ENCODE data around the gene CDK15. TPM values are rescaled to one million over a fixed set of nuclear protein-coding genes. Genes with fewer than 3 reads are reported as not detected.

The CDK15 gene
- total and polyA plus RNA-seq, 3 experiments from 2014 or later, result not detected

DNA sequence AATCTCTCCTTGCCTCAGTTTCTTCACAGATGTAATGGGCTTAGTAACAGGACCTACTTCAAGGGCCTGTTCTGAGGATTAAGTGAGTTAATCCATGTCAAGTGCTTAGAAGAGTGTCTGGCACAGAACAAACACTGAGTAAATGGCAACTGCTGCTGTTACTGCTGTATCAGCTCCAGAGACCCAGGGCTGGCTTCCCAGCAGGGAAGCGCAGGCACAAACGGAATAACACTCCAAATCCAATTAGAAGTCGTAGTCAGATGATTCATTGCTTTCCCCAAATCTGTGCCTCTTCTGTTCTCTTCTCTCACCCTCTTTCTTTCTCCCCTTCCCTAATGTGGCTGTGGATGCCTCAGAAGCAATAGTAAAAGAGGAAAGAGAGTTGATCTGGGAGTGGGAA lies 126.2 kb downstream of the CDK15 start:
- Histone ChIP-seq H3K4me1 (ENCODE audit: insufficient read depth, low read length) (no peaks in the 10 kb centered on the region), H3K27me3 (ENCODE audit: insufficient read depth, low read length, poor library complexity, severe bottlenecking) (no peaks in the 10 kb centered on the region), H3K27ac (ENCODE audit: low read depth, low read length) (no peak overlapping the region), H3K36me3 (ENCODE audit: insufficient read depth, low read length) (no peaks in the 10 kb centered on the region), H3K4me3 (ENCODE audit: low read length) (no peak overlapping the region), H3K9me3 (ENCODE audit: low read length) (no peaks in the 10 kb centered on the region)
- Mint-ChIP-seq H3K4me1 (no peaks in the 10 kb centered on the region), H3K9me3 (peaks cover 0 to 2% (median 0%) of the 10 kb centered on the region in 5 donors), H3K4me3 (no peak overlapping the region), H3K27me3 (peaks cover 4 to 37% of the 10 kb centered on the region in 2 donors), H3K36me3 (peaks cover 0 to 2% (median 0%) of the 10 kb centered on the region in 3 donors), H3K27ac (no peak overlapping the region)
- POLR2A ChIA-PET, result no interaction called here
- DNase-seq, result no peak
- CTCF ChIA-PET, result no interaction called here

GRCh38 chr2:201933792-201934237 lies 127.5 kb downstream of the CDK15 start:
- H3K36me3 Mint-ChIP-seq, result peaks cover 0 to 2% (median 0%) of the 10 kb centered on the region in 3 donors
- H3K27ac Mint-ChIP-seq, result no peak overlapping the region
- Histone ChIP-seq H3K27ac (ENCODE audit: low read depth, low read length) (no peak overlapping the region), H3K27me3 (ENCODE audit: insufficient read depth, low read length, poor library complexity, severe bottlenecking) (no peaks in the 10 kb centered on the region), H3K4me3 (ENCODE audit: low read length) (no peak overlapping the region), H3K4me1 (ENCODE audit: insufficient read depth, low read length) (no peaks in the 10 kb centered on the region), H3K36me3 (ENCODE audit: insufficient read depth, low read length) (no peaks in the 10 kb centered on the region), H3K9me3 (ENCODE audit: low read length) (no peaks in the 10 kb centered on the region)
- ChIA-PET POLR2A (no interaction called here), CTCF (no interaction called here)
- H3K4me1 Mint-ChIP-seq, result no peaks in the 10 kb centered on the region
- peaks cover 4 to 47% of the 10 kb centered on the region in 2 donors for H3K27me3 Mint-ChIP-seq
- H3K9me3 Mint-ChIP-seq, result peaks cover 0 to 2% (median 0%) of the 10 kb centered on the region in 5 donors
- no peak for DNase-seq
- no peak overlapping the region for H3K4me3 Mint-ChIP-seq

DNA sequence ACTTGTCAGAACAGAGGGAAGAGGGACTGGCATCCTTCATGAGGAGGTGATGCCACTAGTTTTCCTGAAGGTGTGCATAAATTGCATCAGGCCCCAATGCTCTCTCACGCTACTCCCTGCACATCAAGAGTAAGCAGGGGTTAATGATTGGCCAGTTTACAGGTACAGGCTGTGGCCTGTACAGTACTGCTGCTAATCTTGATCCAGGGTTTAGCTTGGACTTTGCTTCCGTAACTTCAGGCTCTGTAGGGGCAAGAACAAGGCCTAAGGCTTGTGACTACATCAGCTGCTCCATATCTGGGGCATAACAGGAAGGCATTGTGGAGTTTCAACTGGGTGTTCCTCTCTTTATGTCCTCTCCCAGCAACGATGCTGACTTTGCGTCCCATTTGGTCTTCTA lies 130.5 kb downstream of the CDK15 start:
- Mint-ChIP-seq H3K27me3 (peaks cover 3 to 54% of the 10 kb centered on the region in 2 donors), H3K4me1 (no peaks in the 10 kb centered on the region), H3K4me3 (no peak overlapping the region), H3K27ac (no peak overlapping the region), H3K36me3 (no peaks in the 10 kb centered on the region), H3K9me3 (peaks cover 0 to 2% (median 0%) of the 10 kb centered on the region in 5 donors)
- no peaks in the 10 kb centered on the region for H3K9me3 ChIP-seq (ENCODE audit: low read length)
- no peaks in the 10 kb centered on the region for H3K27me3 ChIP-seq (ENCODE audit: insufficient read depth, low read length, poor library complexity, severe bottlenecking)
- H3K4me1 ChIP-seq (ENCODE audit: insufficient read depth, low read length), result no peaks in the 10 kb centered on the region
- ChIA-PET CTCF (no interaction called here), POLR2A (no interaction called here)
- no peak for DNase-seq
- no peak overlapping the region for H3K4me3 ChIP-seq (ENCODE audit: low read length)
- H3K27ac ChIP-seq (ENCODE audit: low read depth, low read length), result no peak overlapping the region
- no peaks in the 10 kb centered on the region for H3K36me3 ChIP-seq (ENCODE audit: insufficient read depth, low read length)

- Mint-ChIP-seq H3K4me1 (no peaks in the 10 kb centered on the region), H3K9me3 (peaks cover 0 to 2% (median 0%) of the 10 kb centered on the region in 5 donors), H3K4me3 (no peak overlapping the region), H3K27me3 (peaks cover 2 to 54% of the 10 kb centered on the region in 2 donors), H3K36me3 (no peaks in the 10 kb centered on the region), H3K27ac (no peak overlapping the region)
- Histone ChIP-seq H3K4me3 (ENCODE audit: low read length) (no peak overlapping the region), H3K27me3 (ENCODE audit: insufficient read depth, low read length, poor library complexity, severe bottlenecking) (no peaks in the 10 kb centered on the region), H3K4me1 (ENCODE audit: insufficient read depth, low read length) (no peaks in the 10 kb centered on the region), H3K36me3 (ENCODE audit: insufficient read depth, low read length) (no peaks in the 10 kb centered on the region), H3K27ac (ENCODE audit: low read depth, low read length) (no peak overlapping the region), H3K9me3 (ENCODE audit: low read length) (no peaks in the 10 kb centered on the region)
- ChIA-PET POLR2A (interaction anchor here (0.7 kb wide), 1 partner anchor 20 kb away, joined by 4 read pairs; no protein-coding TSS in a partner anchor), CTCF (no interaction called here)
- no peak for DNase-seq
These were observed 131.0 kb downstream of the CDK15 start for GRCh38 chr2:201937343-201937742.

GRCh38 chr2:201938156-201938775 lies 131.9 kb downstream of the CDK15 start:
- POLR2A ChIA-PET, result no interaction called here
- CTCF ChIA-PET, result no interaction called here
- H3K27me3 ChIP-seq (ENCODE audit: insufficient read depth, low read length, poor library complexity, severe bottlenecking), result no peaks in the 10 kb centered on the region
- Mint-ChIP-seq H3K27ac (no peak overlapping the region), H3K27me3 (peaks cover 2 to 48% of the 10 kb centered on the region in 2 donors), H3K4me1 (no peaks in the 10 kb centered on the region), H3K9me3 (peaks cover 0 to 2% (median 0%) of the 10 kb centered on the region in 5 donors), H3K4me3 (no peak overlapping the region), H3K36me3 (no peaks in the 10 kb centered on the region)
- H3K27ac ChIP-seq (ENCODE audit: low read depth, low read length), result no peak overlapping the region
- DNase-seq, result no peak
- no peaks in the 10 kb centered on the region for H3K9me3 ChIP-seq (ENCODE audit: low read length)
- H3K4me3 ChIP-seq (ENCODE audit: low read length), result no peak overlapping the region
- no peaks in the 10 kb centered on the region for H3K36me3 ChIP-seq (ENCODE audit: insufficient read depth, low read length)
- H3K4me1 ChIP-seq (ENCODE audit: insufficient read depth, low read length), result no peaks in the 10 kb centered on the region

- ChIA-PET CTCF (no interaction called here), POLR2A (no interaction called here)
- DNase-seq, result no peak
- H3K27ac ChIP-seq (ENCODE audit: low read depth, low read length), result no peak overlapping the region
- H3K4me3 ChIP-seq (ENCODE audit: low read length), result no peak overlapping the region
- Mint-ChIP-seq H3K4me1 (no peaks in the 10 kb centered on the region), H3K36me3 (no peaks in the 10 kb centered on the region), H3K27ac (no peak overlapping the region), H3K27me3 (peaks cover 2 to 43% of the 10 kb centered on the region in 2 donors), H3K4me3 (no peak overlapping the region), H3K9me3 (peaks cover 0 to 2% (median 0%) of the 10 kb centered on the region in 5 donors)
- no peaks in the 10 kb centered on the region for H3K4me1 ChIP-seq (ENCODE audit: insufficient read depth, low read length)
- no peaks in the 10 kb centered on the region for H3K27me3 ChIP-seq (ENCODE audit: insufficient read depth, low read length, poor library complexity, severe bottlenecking)
- H3K36me3 ChIP-seq (ENCODE audit: insufficient read depth, low read length), result no peaks in the 10 kb centered on the region
- no peaks in the 10 kb centered on the region for H3K9me3 ChIP-seq (ENCODE audit: low read length)
These were observed 132.4 kb downstream of the CDK15 start for GRCh38 chr2:201938781-201939180.

DNA sequence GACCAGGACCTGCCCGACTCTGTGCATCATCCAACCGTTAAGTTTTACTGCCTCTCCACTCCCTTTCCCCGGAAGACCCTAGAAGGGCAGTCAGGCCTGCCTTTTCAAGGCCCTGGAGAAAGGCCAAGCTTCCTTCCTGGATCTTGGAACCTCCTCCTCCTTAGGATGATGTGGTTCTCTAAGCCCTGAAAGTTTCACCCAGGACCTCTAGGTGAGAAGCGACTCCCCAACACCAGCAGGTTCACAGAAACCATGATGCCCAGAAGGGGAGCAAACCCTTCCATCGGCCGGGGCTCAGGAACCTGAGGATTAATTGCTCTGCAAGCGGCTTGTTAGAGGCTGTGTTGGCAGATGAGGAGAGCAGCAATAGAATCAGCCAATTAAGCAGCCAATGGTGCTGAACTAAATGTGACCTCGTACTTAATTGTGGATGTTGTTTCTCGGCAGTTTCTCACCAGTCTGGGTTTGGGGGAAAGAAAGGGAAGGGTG lies 133.2 kb downstream of the CDK15 start:
- no peak overlapping the region for H3K4me3 ChIP-seq (ENCODE audit: low read length)
- no peaks in the 10 kb centered on the region for H3K27me3 ChIP-seq (ENCODE audit: insufficient read depth, low read length, poor library complexity, severe bottlenecking)
- H3K27ac ChIP-seq (ENCODE audit: low read depth, low read length), result no peak overlapping the region
- peaks cover 2 to 43% of the 10 kb centered on the region in 2 donors for H3K27me3 Mint-ChIP-seq
- no peak overlapping the region for H3K27ac Mint-ChIP-seq
- no peaks in the 10 kb centered on the region for H3K36me3 ChIP-seq (ENCODE audit: insufficient read depth, low read length)
- ChIA-PET POLR2A (no interaction called here), CTCF (no interaction called here)
- no peaks in the 10 kb centered on the region for H3K9me3 ChIP-seq (ENCODE audit: low read length)
- H3K36me3 Mint-ChIP-seq, result no peaks in the 10 kb centered on the region
- no peaks in the 10 kb centered on the region for H3K4me1 Mint-ChIP-seq
- peaks cover 0 to 2% (median 0%) of the 10 kb centered on the region in 5 donors for H3K9me3 Mint-ChIP-seq
- no peak overlapping the region for H3K4me3 Mint-ChIP-seq
- no peaks in the 10 kb centered on the region for H3K4me1 ChIP-seq (ENCODE audit: insufficient read depth, low read length)
- DNase-seq, result no peak

- Mint-ChIP-seq H3K36me3 (no peaks in the 10 kb centered on the region), H3K9me3 (no peaks in the 10 kb centered on the region), H3K27me3 (peaks cover 2 to 45% of the 10 kb centered on the region in 2 donors), H3K27ac (no peak overlapping the region), H3K4me1 (no peaks in the 10 kb centered on the region), H3K4me3 (no peak overlapping the region)
- H3K4me1 ChIP-seq (ENCODE audit: insufficient read depth, low read length), result no peaks in the 10 kb centered on the region
- DNase-seq, result no peak
- ChIA-PET POLR2A (no interaction called here), CTCF (no interaction called here)
- no peaks in the 10 kb centered on the region for H3K27me3 ChIP-seq (ENCODE audit: insufficient read depth, low read length, poor library complexity, severe bottlenecking)
- no peak overlapping the region for H3K4me3 ChIP-seq (ENCODE audit: low read length)
- H3K9me3 ChIP-seq (ENCODE audit: low read length), result no peaks in the 10 kb centered on the region
- H3K36me3 ChIP-seq (ENCODE audit: insufficient read depth, low read length), result no peaks in the 10 kb centered on the region
- H3K27ac ChIP-seq (ENCODE audit: low read depth, low read length), result no peak overlapping the region
These were observed 136.2 kb downstream of the CDK15 start for GRCh38 chr2:201942531-201942930.

Measured in CD8-positive, alpha-beta memory T cell (primary cell).